Peyer's patch (tissue), 4 donors: Measurements from ENCODE around the gene DNAJB14.

Experiments
- CTCF ChIP-seq, 6 experiments: fragments of 450-650 bp in 4 of 6; fragments of 200-600 bp in 2 of 6; sonication (generic) in 1 of 6; IDR thresholded peaks; one replicate each; pipeline ENCODE4 v1.5.1; 2017 to 2019; ENCODE audit warnings: antibody characterized with exemption in 6 of 6, mild to moderate bottlenecking in 3 of 6, moderate library complexity in 1 of 6
- POLR2A ChIP-seq, 2 donors: fragments of 450-650 bp; IDR thresholded peaks; one replicate each; pipeline ENCODE4 v1.5.1; 2017; ENCODE audit warnings: antibody characterized with exemption in 2 of 2, mild to moderate bottlenecking in 2 of 2, moderate library complexity in 2 of 2

- TF ChIP-seq CTCF (IDR thresholded peaks at IDR 0.05) = no peak
- no peak for TF ChIP-seq POLR2A (IDR thresholded peaks at IDR 0.05)
Measured at GRCh38 chr4:99879458-99879857, 67.0 kb downstream of the DNAJB14 start.
